GM12872 (cell line): ENCODE results near the gene ZKSCAN1.

ENCODE experiments used
- TF ChIP-seq, protein P1 (sequence below): IDR thresholded peaks from 3 replicates; pipeline ENCODE4 v1.5.1; 2011; ENCODE audit warnings: low read depth, mild to moderate bottlenecking, low read length, moderate library complexity; ENCODE audit not compliant: insufficient read depth

Gene ZKSCAN1

DNA sequence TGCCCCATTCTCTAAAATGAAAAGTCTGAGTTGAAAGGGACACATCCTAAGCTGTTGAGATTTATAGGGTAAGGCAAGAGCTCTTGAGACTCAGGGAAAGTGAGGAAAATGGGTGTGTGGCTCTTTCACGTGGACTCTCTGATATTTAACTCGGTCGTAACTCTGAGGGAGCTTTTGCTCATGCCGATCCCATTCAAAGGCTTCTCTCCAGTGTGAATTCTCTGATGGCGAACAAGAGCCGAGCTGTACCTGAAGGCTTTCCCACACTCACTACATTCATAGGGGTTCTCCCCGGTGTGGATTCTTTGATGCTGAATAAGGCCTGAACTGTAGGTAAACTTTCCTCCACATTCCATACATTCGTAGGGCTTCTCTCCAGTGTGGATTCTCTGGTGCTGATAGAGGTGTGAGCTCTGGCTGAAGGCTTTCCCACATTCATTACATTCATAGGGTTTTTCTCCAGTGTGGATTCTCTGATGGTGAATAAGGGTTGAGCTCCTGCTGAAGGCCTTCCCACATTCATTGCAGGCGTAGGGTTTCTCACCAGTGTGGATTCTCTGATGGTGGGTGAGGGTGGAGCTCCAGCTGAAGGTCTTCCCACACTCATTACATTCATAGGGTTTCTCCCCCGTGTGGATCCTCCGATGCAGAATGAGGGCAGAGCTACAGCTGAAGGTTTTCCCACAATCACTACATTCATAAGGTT, 55.8 kb downstream of the ZKSCAN1 start:
- TF ChIP-seq, protein P1, sequence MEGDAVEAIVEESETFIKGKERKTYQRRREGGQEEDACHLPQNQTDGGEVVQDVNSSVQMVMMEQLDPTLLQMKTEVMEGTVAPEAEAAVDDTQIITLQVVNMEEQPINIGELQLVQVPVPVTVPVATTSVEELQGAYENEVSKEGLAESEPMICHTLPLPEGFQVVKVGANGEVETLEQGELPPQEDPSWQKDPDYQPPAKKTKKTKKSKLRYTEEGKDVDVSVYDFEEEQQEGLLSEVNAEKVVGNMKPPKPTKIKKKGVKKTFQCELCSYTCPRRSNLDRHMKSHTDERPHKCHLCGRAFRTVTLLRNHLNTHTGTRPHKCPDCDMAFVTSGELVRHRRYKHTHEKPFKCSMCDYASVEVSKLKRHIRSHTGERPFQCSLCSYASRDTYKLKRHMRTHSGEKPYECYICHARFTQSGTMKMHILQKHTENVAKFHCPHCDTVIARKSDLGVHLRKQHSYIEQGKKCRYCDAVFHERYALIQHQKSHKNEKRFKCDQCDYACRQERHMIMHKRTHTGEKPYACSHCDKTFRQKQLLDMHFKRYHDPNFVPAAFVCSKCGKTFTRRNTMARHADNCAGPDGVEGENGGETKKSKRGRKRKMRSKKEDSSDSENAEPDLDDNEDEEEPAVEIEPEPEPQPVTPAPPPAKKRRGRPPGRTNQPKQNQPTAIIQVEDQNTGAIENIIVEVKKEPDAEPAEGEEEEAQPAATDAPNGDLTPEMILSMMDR: no peak

DNA sequence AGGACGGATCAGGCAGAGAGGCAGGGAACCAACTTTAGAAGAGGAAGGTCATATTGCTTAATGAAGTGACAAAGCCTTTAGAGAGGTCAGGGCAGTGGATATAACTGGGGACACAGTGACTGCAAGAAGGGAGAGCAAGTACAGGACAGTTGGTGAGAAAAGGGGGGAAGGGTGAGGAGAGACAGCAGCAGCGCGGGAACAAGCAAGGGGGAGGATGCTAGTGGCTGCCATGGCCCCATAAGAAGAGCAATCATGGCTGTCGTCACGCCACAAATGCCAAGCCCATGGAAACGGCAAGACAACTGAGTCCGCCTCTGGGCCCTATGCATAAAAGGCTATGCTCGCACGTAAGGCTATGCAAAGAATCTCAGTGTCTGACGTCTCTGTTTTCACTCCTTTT, 57.1 kb downstream of the ZKSCAN1 start:
- TF ChIP-seq, protein P1: no peak

DNA sequence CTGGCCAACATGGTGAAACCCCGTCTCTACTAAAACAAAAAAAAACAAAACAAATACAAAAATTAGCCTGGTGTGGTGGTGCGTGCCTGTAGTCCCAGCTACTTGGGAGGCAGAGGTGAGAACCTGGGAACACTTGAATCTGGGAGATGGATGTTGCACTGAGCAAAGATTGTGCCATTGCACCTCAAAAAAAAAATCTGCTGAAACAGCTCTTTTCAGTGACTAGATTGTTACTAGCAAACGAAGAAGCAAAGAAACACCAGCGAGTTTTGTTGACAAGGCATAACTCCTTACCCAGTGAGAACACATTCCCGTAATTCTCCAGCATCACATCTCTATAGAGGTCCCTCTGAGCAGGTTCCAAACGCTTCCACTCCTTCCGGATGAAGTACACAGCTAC, 59.4 kb downstream of the ZKSCAN1 start:
- TF ChIP-seq, protein P1: no peak

DNA sequence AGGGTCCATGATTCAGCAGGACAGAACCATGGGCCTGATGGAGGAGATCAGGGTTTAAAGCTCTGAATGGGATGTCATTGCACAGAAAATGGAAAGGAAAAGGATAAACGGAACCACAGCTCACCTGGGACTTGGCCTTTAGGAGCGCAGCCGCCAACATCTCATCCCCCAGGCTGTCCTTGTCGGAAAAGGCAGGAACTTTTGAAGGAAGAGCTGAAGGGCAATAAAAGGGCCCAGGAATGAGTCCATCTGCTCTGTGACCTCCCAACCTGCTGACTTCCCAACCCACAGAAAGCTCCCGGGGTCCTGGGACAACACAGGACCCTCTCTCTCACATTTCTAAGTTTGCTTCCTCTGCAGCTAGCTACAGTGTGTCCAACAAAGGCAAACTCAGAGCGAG, 60.0 kb downstream of the ZKSCAN1 start:
- TF ChIP-seq, protein P1: no peak

DNA sequence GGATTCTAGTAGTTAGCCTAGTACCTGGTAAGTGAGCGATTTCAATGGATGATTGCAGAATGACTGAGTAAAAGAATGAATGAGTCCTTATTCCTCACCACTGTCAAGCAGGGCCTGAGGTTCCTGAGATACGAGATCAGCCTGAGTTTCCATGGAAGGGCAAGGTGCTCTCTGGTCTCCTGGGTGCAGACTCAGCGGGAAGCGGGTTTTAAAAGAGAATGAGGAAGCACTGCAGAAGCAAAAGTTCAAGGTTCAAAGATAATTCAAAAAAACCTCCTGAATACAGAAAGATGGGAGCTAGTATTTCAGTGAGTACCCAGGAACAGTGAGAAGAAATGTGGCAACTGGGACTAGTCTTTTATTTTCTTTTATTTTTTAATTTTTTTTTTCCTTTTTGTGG, 61.8 kb downstream of the ZKSCAN1 start:
- TF ChIP-seq, protein P1: no peak

DNA sequence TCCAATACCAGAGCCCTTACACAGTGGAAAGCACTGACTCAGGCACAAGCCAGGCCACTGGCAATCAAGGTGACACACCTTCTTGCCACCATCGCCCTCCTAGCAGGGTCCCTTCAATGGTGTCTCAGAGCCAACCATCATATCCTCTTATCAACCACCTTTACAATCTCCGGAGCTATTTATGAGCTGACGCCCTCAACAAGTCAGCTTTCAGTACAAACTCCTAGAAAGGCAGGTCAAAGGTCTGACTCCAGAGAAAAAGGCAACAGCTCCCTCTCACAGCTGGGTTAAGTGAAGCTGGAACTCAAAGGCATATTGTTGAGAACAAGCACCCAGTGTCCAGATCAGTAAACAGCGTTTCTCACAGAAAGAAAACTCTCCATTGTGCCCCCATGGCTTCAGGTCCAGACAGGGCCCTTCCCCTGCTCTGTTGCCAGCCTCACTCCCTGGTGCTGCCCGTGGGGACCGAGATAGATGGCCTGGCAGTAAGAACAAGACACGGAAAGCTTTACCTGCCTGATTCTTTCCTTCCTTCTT, 63.7 kb downstream of the ZKSCAN1 start:
- TF ChIP-seq, protein P1: no peak

DNA sequence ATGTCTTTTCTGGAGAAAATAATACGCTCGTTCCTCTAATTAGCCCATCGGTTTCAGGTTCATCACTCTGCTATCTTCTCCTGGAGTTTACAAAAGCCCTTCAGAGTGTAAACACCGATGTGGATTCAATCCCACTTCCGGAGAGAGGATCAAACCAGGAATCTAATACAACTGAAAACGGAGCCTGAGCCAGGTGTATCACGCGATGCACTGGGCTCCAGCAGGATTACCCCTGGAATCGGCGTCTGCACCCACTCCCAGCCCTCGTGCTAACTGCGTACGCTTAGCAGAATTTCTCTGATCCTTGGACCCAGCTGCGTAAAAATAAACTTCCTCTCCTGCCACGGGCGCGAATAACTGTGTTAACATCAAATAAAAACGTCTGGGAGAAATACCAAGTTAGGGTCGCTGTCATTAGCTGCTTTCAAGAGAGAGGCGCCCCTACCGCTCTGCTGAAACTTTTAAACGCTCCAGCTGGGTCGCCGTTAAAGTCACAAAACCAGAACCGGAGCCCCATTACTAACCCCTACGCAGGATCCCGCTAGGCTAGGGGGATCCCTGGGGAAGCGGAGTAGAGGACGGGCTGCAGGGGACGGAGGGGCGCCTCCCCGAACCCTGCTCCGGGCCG, 65.6 kb downstream of the ZKSCAN1 start:
- TF ChIP-seq, protein P1: no peak
